Adrenal gland (tissue), 12 donors: ENCODE measurements around the gene MYD88. TPM values are rescaled to one million over a fixed set of nuclear protein-coding genes. Genes with fewer than 3 reads are reported as not detected.

ENCODE experiments used
- DNase-seq, 7 donors: peaks; one replicate each; pipeline ENCODE4 v3.0.0-alpha.2; 2019 to 2020
- H3K27ac ChIP-seq, 5 donors: fragments of 200-600 bp; sonication (generic) in 4 of 5; 1 replicate in 3 of 5; 2 replicates in 2 of 5; pipeline versions ENCODE4 v1.5.1 to v1.8.0; 2016 to 2020; ENCODE audit warnings: mild to moderate bottlenecking in 1 of 5
- H3K27me3 ChIP-seq: fragments of 200-600 bp; 2 replicates; pipeline ENCODE4 v1.8.0; 2021
- H3K36me3 ChIP-seq, 2 donors: fragments of 200-600 bp; replicated peaks in 1 of 2; 1 replicate in 1 of 2; 2 replicates in 1 of 2; pipeline versions ENCODE4 v1.5.1 to v1.8.0; 2018 to 2022
- H3K4me1 ChIP-seq, 2 donors: fragments of 200-600 bp; replicated peaks in 1 of 2; 1 replicate in 1 of 2; 2 replicates in 1 of 2; pipeline versions ENCODE4 v1.5.1 to v1.8.0; 2018 to 2021
- H3K4me3 ChIP-seq, 4 donors: fragments of 200-600 bp; sonication (generic) in 3 of 4; one replicate each; pipeline ENCODE4 v1.5.1; 2016 to 2018
- H3K9me3 ChIP-seq, 3 donors: fragments of 200-600 bp; sonication (generic) in 1 of 3; replicated peaks in 1 of 3; 1 replicate in 2 of 3; 2 replicates in 1 of 3; pipeline versions ENCODE4 v1.5.1 to v1.8.0; 2016 to 2021
- POLR2A ChIP-seq, 2 donors: fragments of 450-650 bp; IDR thresholded peaks; one replicate each; pipeline ENCODE4 v1.6.1; 2017; ENCODE audit warnings: antibody characterized with exemption in 2 of 2, mild to moderate bottlenecking in 2 of 2, moderate library complexity in 1 of 2
- WGBS, 4 donors: extraction: QIAGEN DNeasy Blood & Tissue Kit in 2 of 4; methylation state at CpG; one replicate each; pipeline versions ENCODE4 v1.1.5 to v1.1.7; 2013 to 2017; 5-methylcytosine and 5-hydroxymethylcytosine counted together
- intact Hi-C, 2 donors: fragments of 100-400 bp; cut with DNase I; formaldehyde crosslinking; loops; one replicate each; pipeline versions ENCODE4 v1.14.1 to v1.15.0; 2022 to 2023
- polyA plus RNA-seq, 3 donors: library from polyadenylated mRNA; stranded (reverse); fragments of 200-250 nt in 2 of 3; fragments of 350-450 nt in 1 of 3; fragmentation: Illumina TruSeq in 1 of 3; extraction: RNeasy Lipid Tissue Mini Kit (QIAGEN cat#74804) in 1 of 3; gene quantifications; one replicate each; pipeline ENCODE4 v1.2.3, GENCODE V29; 2013 to 2014
- total RNA-seq, 9 donors: library from RNA; depleted of rRNA in 4 of 9; stranded (reverse); fragments of >200 nt in 4 of 9; fragments of 120-200 nt in 1 of 9; fragmentation: NEBNext Ultra II Directional in 1 of 9; extraction: Animal tissue kit (Norgen Biotek cat#: 25700) in 1 of 9; gene quantifications; one replicate each; pipeline versions ENCODE4 v1.1.0 to v1.2.4, GENCODE V29; 2013 to 2023
- TF ChIP-seq, protein P1 (sequence below), 6 experiments: fragments of 450-650 bp in 4 of 6; fragments of 200-600 bp in 2 of 6; sonication (generic) in 1 of 6; IDR thresholded peaks; 1 replicate in 5 of 6; 2 replicates in 1 of 6; pipeline versions ENCODE4 v1.5.1 to v1.8.0; 2016 to 2021; ENCODE audit warnings: antibody characterized with exemption in 6 of 6, mild to moderate bottlenecking in 2 of 6, moderate library complexity in 1 of 6
- donor health status: healthy with polysubstance abuse.
- donor health status: Bipolar disorder and iron deficiency.
- donor health status: DM: yes; HTN: yes; CAD: no.
- donor health status: DM: no; HTN: no; CAD: no.
- donor health status: DM: no; HTN: no; CAD: no.
- donor health status: DM: yes; HTN: yes; CAD: no.

The MYD88 gene
- total and polyA plus RNA-seq, 12 donors = 3.8 to 46.6 (median 34.7) TPM

DNA sequence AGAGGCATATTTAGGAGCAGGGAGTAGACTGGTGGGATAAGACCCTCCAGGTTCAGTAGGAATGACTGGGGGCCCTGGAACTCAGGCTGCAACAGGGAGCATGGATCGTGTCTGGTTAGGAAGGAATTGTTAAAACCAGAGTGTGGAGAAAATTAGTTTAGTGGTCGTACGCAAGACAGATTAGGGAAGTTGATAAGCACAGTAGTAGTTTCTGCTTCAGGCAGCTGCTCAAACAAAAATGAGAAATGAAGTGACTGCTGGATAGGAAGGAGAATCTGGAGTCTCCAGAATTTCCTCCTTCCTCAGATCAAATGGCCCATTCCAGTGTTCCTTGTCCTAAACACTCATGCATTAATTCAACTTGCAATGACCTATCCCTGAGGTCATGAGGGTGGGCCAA, 11.2 kb downstream of the MYD88 start:
- peak overlapping the region in 2 of 5 donors; percentile 59 to 67 for H3K27ac ChIP-seq
- intact Hi-C loops = loop anchor here in 1 of 2 donors (10.0 kb wide), 1 partner anchor 335 kb away; no protein-coding TSS in a partner anchor
- 50 to 71% (median 67%) methylated on average over 3 of the region's 3 CpGs for WGBS, 4 donors
- no peaks in the 10 kb centered on the region for H3K36me3 ChIP-seq
- TF ChIP-seq, protein P1, sequence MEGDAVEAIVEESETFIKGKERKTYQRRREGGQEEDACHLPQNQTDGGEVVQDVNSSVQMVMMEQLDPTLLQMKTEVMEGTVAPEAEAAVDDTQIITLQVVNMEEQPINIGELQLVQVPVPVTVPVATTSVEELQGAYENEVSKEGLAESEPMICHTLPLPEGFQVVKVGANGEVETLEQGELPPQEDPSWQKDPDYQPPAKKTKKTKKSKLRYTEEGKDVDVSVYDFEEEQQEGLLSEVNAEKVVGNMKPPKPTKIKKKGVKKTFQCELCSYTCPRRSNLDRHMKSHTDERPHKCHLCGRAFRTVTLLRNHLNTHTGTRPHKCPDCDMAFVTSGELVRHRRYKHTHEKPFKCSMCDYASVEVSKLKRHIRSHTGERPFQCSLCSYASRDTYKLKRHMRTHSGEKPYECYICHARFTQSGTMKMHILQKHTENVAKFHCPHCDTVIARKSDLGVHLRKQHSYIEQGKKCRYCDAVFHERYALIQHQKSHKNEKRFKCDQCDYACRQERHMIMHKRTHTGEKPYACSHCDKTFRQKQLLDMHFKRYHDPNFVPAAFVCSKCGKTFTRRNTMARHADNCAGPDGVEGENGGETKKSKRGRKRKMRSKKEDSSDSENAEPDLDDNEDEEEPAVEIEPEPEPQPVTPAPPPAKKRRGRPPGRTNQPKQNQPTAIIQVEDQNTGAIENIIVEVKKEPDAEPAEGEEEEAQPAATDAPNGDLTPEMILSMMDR (IDR thresholded peaks at IDR 0.05) = no peak
- no peak for TF ChIP-seq POLR2A (IDR thresholded peaks at IDR 0.05)
- H3K4me3 ChIP-seq = no peak overlapping the region
- no peak for DNase-seq
- no peaks in the 10 kb centered on the region for H3K9me3 ChIP-seq
- no peaks in the 10 kb centered on the region for H3K27me3 ChIP-seq
- H3K4me1 ChIP-seq = peaks cover 0 to 4% of the 10 kb centered on the region in 2 donors

DNA sequence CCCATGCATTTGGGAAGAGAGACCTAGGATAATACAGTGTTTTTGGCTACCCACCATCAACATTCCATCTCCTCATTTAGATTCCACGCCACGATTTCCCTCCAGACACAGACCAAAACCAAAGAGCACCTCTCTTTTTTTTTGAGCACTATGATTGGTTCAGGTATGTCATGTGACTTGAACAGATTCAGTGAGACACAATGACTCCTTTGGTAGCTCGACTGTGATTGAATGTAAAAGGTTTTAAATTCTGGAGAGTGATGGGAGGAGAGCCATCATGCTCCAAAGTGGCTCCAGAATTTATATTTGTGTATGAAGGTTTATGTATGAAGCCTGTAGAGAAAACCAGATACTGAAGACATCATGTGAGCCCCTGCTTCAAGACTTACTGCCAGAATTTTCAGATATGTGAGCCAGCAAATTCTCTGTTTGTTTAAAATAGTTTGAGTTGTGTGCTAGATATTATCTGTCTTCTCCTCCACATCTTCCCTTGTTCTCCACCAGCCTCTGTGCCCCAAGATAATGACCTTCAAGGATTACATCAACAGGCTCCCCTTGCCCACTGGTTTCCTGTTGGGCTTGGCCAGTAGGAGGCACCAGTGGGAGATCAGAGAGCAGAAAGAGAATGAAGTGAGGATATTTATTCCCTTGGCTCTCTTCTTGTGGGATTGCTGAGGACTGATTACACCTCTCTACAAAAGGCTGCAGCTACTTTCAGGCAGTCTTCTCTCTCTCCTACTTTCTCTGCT, 12.5 kb downstream of the MYD88 start:
- H3K4me3 ChIP-seq = no peak overlapping the region

DNA sequence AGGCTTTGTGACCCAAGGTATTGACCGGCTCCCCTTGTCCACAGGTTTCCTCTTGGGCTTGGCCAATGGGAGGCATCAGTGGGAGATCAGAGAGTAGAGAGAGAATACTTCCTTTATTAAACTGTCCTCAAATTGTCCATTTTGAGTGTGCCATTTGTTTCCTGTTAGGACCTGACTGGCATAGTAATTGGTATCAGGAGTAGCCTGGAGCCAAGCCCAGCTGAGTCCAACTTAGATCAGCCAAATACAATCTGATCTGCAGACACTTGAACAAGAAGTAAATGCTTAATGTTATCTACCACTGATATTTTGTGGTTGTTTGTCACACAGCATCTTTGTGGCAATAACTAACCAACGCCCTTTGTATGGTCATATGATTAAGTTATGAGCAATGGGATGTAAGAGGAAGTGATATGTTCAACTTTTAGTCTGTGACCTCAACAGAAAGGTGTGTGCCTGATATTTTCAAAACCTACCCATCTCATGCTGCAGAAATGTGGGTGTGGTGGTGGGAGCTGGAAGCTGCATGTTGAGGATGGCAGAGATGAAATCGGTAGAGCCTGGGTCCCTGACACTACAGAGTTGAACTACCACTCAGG, 13.3 kb downstream of the MYD88 start:
- Histone ChIP-seq H3K27ac (no peak overlapping the region), H3K36me3 (no peaks in the 10 kb centered on the region), H3K4me3 (no peak overlapping the region), H3K4me1 (peaks cover 0 to 4% of the 10 kb centered on the region in 2 donors), H3K27me3 (no peaks in the 10 kb centered on the region), H3K9me3 (no peaks in the 10 kb centered on the region)
- no peak for DNase-seq
- TF ChIP-seq POLR2A (IDR thresholded peaks at IDR 0.05) = no peak
- TF ChIP-seq, protein P1 (IDR thresholded peaks at IDR 0.05) = no peak
- 88 to 91% (median 89%) methylated on average over 3 of the region's 3 CpGs for WGBS, 4 donors
- intact Hi-C loops = no loop called here

More for the DNA sequence above, 12.5 kb downstream of the MYD88 start:
- TF ChIP-seq POLR2A (IDR thresholded peaks at IDR 0.05) = no peak
- TF ChIP-seq, protein P1 (IDR thresholded peaks at IDR 0.05) = no peak
- H3K27ac ChIP-seq = no peak overlapping the region
- no peaks in the 10 kb centered on the region for H3K9me3 ChIP-seq
- 83 to 92% (median 85%) methylated on average over 3 of the region's 3 CpGs for WGBS, 4 donors
- peaks cover 0 to 4% of the 10 kb centered on the region in 2 donors for H3K4me1 ChIP-seq
- H3K36me3 ChIP-seq = no peaks in the 10 kb centered on the region
- intact Hi-C loops = no loop called here
- no peak for DNase-seq
- no peaks in the 10 kb centered on the region for H3K27me3 ChIP-seq

DNA sequence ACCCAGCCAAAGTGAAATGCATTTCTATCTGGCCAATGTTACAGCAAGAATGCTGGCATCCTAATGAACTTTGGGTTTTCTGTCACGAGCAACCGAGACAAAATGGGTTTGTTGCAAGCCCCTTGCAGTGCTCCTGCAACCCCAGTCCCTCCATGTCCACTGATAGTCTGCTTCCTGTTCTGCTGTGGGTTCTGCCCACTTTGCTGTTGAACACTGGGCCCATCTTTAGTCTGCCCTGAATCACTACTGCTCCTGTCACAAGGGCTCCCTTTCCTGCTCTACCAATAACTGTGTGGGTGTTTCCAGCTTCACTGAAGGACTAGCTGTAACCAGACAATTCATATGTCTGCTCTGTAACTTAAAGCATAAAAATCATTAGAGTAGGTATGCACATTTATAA, 14.1 kb downstream of the MYD88 start:
- no peak for TF ChIP-seq POLR2A (IDR thresholded peaks at IDR 0.05)
- TF ChIP-seq, protein P1 (IDR thresholded peaks at IDR 0.05) = no peak
- Histone ChIP-seq H3K4me3 (no peak overlapping the region), H3K4me1 (peaks cover 0 to 4% of the 10 kb centered on the region in 2 donors), H3K27ac (no peak overlapping the region), H3K27me3 (no peaks in the 10 kb centered on the region), H3K36me3 (no peaks in the 10 kb centered on the region), H3K9me3 (no peaks in the 10 kb centered on the region)
- no peak for DNase-seq
- WGBS, 4 donors = 92 to 100% (median 93%) methylated on average over 2 of the region's 2 CpGs
- intact Hi-C loops = no loop called here
